Stimulated activated effector memory CD8-positive, alpha-beta T cell treated with anti-CD3 and anti-CD28 coated beads, Interleukin-12 subunit alpha, Interleukin-12 subunit beta, amount 100 ng/mL, for 72 hours (primary cell): ENCODE measurements around the gene KIF16B.
"Not testable (repeated sequence)": the region's sequence is repeated elsewhere in the genome, so short reads cannot be mapped to it uniquely, and the experiment has no call there.

ENCODE experiments used
- ATAC-seq: fragments of 150-1000 bp; cut with Tn5 transposase; 2 replicates; pipeline ENCODE4 v1.10.0; 2021
- DNase-seq, 2 donors: peaks; one replicate each; pipeline ENCODE4 v3.0.0; 2021 to 2022; ENCODE audit warnings: low spot score in 2 of 2
- H3K27ac Mint-ChIP-seq: one replicate; pipeline ENCODE4 v1.8.0; 2022; ENCODE audit warnings: mild to moderate bottlenecking, mixed read lengths
- H3K36me3 Mint-ChIP-seq: one replicate; pipeline ENCODE4 v1.8.0; 2022; ENCODE audit warnings: mild to moderate bottlenecking, mixed read lengths
- H3K4me1 Mint-ChIP-seq: one replicate; pipeline ENCODE4 v1.8.0; 2022; ENCODE audit warnings: mixed read lengths
- H3K4me3 Mint-ChIP-seq: one replicate; pipeline ENCODE4 v1.8.0; 2022; ENCODE audit warnings: mild to moderate bottlenecking, mixed read lengths
- H3K9me3 Mint-ChIP-seq: one replicate; pipeline ENCODE4 v1.8.0; 2022; ENCODE audit warnings: mixed read lengths

KIF16B gene

GRCh38 chr20:16271450-16271849, 301.8 kb downstream of the KIF16B start:
- ATAC-seq (no peak), DNase-seq (no peak)
- H3K4me1 Mint-ChIP-seq, result no peaks in the 10 kb centered on the region
- H3K9me3 Mint-ChIP-seq, result no peaks in the 10 kb centered on the region
- H3K4me3 Mint-ChIP-seq, result no peak overlapping the region
- H3K27ac Mint-ChIP-seq, result no peak overlapping the region
- H3K36me3 Mint-ChIP-seq, result no peaks in the 10 kb centered on the region

DNA sequence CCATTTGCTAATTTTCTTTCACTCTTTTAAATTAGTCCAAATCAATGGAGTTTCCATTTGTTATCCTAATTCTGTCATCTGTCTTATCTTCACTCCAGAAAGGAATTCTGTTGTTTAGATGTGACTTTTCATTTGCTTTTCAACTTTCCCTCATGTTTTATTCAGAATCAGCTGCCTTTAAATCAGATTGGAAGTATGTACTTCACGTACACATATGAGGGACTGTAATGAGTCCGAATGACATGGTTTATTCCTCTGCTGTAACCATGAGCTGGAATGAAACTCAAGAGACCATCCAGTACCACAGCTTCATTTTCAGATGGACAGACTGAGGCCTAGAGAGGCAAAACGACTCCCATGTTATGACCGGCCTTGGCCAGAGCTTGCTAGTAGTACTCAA, 302.3 kb downstream of the KIF16B start:
- no peak for ATAC-seq
- H3K9me3 Mint-ChIP-seq, result peaks cover under 1% of the 10 kb centered on the region
- no peak for DNase-seq
- no peak overlapping the region for H3K27ac Mint-ChIP-seq
- H3K4me3 Mint-ChIP-seq, result no peak overlapping the region
- H3K36me3 Mint-ChIP-seq, result no peaks in the 10 kb centered on the region
- no peaks in the 10 kb centered on the region for H3K4me1 Mint-ChIP-seq

DNA sequence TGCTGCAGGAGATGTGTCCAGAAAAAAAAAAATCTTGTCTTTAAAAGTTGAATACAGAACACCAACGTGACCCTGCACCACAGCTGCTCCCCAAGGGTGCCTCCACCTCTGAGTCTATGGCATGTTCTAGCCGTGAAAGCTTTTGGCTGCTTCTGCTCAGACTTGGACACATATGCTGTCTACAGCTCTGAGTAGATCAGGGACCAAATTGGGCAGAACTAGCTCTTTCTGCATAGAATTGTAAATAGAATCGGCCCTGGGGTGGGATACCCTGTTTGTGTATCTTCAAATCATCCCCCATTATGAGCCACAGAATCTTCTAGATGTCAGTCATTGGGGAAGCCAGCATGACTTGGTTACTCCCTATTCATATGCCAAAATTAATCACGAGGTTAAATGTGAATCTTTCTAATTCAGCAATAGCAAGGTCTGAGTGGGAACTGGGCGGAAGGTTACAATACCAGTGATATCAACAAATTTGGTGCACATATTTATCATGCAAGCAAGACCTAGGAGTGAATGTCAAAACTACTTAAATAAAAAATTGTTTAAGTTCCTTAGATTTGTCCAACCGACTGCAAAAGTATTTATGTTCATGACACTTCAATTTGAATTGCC, 302.8 kb downstream of the KIF16B start:
- Mint-ChIP-seq H3K4me3 (no peak overlapping the region), H3K36me3 (no peaks in the 10 kb centered on the region), H3K4me1 (no peaks in the 10 kb centered on the region), H3K9me3 (peaks cover 6% of the 10 kb centered on the region), H3K27ac (no peak overlapping the region)
- DNase-seq (no peak), ATAC-seq (no peak)

DNA sequence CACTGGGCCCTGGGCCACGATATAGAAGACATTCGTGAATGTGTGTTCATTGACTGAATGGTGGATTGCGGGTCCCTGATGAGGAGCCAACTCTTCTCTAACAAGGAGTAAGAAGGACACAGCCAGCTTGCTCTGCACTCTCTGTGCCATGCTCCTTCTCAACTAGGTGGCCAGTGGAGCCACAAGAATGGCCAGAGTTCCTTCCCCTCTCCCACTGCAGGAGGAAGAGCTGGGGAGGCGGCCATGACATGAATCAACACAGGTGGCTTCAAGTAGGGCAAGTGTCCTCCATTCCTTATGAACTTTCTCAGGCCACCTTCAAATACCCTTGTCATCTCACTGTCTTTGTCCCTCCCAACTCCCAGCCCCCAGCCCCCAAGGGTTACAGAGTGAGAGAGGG, 305.7 kb downstream of the KIF16B start:
- Mint-ChIP-seq H3K4me3 (no peak overlapping the region), H3K27ac (no peak overlapping the region), H3K36me3 (no peaks in the 10 kb centered on the region), H3K9me3 (peaks cover 7% of the 10 kb centered on the region), H3K4me1 (no peaks in the 10 kb centered on the region)
- no peak for ATAC-seq
- no peak for DNase-seq

- DNase-seq (no peak), ATAC-seq (no peak)
- H3K4me1 Mint-ChIP-seq, result no peaks in the 10 kb centered on the region
- H3K4me3 Mint-ChIP-seq, result no peak overlapping the region
- no peaks in the 10 kb centered on the region for H3K36me3 Mint-ChIP-seq
- H3K27ac Mint-ChIP-seq, result no peak overlapping the region
- H3K9me3 Mint-ChIP-seq, result peaks cover 8% of the 10 kb centered on the region
Observed at GRCh38 chr20:16265334-16265733, 307.9 kb downstream of the KIF16B start.

GRCh38 chr20:16263582-16263981, 309.7 kb downstream of the KIF16B start:
- peaks cover 10% of the 10 kb centered on the region for H3K9me3 Mint-ChIP-seq
- DNase-seq (no peak), ATAC-seq (no peak)
- H3K27ac Mint-ChIP-seq, result no peak overlapping the region
- no peaks in the 10 kb centered on the region for H3K36me3 Mint-ChIP-seq
- no peak overlapping the region for H3K4me3 Mint-ChIP-seq
- H3K4me1 Mint-ChIP-seq, result no peaks in the 10 kb centered on the region

DNA sequence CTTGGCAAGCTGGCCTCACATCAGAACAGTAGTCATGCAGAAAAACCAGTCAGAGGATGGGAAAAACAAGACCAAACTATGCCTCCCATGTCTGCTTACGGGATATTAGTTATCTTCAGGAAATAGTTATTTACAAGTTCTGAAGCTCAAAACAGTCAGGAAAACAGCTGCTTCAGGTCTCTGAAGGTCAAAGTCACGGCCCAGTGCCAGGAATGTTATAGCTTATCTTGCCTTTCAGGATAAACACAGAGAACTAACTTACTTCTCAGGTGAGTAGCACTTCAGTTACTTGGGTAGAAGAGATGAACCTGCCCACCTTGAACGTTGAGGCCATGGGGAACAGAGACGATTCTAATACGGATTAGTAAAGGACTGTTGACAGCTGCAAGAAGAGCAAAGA, 310.7 kb downstream of the KIF16B start:
- no peak for DNase-seq
- peaks cover 10% of the 10 kb centered on the region for H3K9me3 Mint-ChIP-seq
- H3K4me1 Mint-ChIP-seq, result no peaks in the 10 kb centered on the region
- ATAC-seq, result no peak
- no peak overlapping the region for H3K4me3 Mint-ChIP-seq
- no peak overlapping the region for H3K27ac Mint-ChIP-seq
- no peaks in the 10 kb centered on the region for H3K36me3 Mint-ChIP-seq

GRCh38 chr20:16261733-16262273, 311.4 kb downstream of the KIF16B start:
- Mint-ChIP-seq H3K27ac (no peak overlapping the region), H3K4me1 (no peaks in the 10 kb centered on the region), H3K36me3 (no peaks in the 10 kb centered on the region), H3K9me3 (peaks cover 10% of the 10 kb centered on the region), H3K4me3 (no peak overlapping the region)
- ATAC-seq (no peak), DNase-seq (no peak)

DNA sequence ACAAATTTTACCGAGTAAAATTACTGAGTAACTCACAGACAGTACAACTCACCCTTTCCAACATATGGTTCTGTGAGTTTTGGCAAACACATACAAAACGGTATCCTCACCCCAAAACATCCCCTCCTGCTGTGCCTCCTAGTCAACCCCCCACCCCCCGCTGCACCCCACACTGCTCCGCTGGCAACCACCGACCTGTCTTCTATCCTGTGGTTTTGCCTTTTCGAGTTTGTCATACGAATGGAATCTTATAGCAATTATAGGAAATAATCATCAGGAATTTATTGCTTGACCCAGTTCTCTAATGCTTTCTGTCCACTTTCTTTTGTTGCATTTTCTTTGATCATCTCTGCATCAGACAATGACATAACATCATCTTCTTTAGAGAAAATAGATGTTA, 312.3 kb downstream of the KIF16B start:
- ATAC-seq (no peak), DNase-seq (no peak)
- H3K36me3 Mint-ChIP-seq, result no peaks in the 10 kb centered on the region
- peaks cover 9% of the 10 kb centered on the region for H3K9me3 Mint-ChIP-seq
- no peak overlapping the region for H3K27ac Mint-ChIP-seq
- no peaks in the 10 kb centered on the region for H3K4me1 Mint-ChIP-seq
- H3K4me3 Mint-ChIP-seq, result no peak overlapping the region

- not testable (repeated sequence) for H3K4me3 Mint-ChIP-seq, H3K27ac Mint-ChIP-seq, H3K4me1 Mint-ChIP-seq, H3K9me3 Mint-ChIP-seq, ATAC-seq, H3K36me3 Mint-ChIP-seq, DNase-seq
Observed at GRCh38 chr20:16260133-16260532, 313.1 kb downstream of the KIF16B start.

DNA sequence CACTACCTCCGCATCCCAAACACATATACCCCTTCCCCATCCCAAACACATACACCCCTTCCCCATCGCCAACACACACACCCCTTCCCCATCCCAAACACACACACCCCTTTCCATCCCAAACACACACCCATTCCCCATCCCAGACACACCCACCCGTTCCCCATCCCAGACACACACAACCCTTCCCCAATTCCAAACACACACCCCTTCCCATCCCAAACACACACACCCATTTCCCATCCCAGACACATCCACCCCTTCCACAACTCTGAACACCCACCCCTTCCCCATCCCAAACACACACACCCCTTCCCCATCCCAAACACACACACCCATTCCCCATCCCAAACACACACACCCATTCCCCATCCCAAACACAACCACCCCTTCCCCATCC, 314.5 kb downstream of the KIF16B start:
- Mint-ChIP-seq H3K4me3 (no peak overlapping the region), H3K9me3 (peaks cover 3% of the 10 kb centered on the region), H3K27ac (no peak overlapping the region), H3K36me3 (no peaks in the 10 kb centered on the region), H3K4me1 (no peaks in the 10 kb centered on the region)
- DNase-seq (no peak), ATAC-seq (no peak)

- no peaks in the 10 kb centered on the region for H3K4me1 Mint-ChIP-seq
- no peaks in the 10 kb centered on the region for H3K36me3 Mint-ChIP-seq
- no peak for ATAC-seq
- peaks cover 3% of the 10 kb centered on the region for H3K9me3 Mint-ChIP-seq
- H3K4me3 Mint-ChIP-seq, result no peak overlapping the region
- DNase-seq, result no peak
- no peak overlapping the region for H3K27ac Mint-ChIP-seq
Observed at GRCh38 chr20:16257813-16258430, 315.3 kb downstream of the KIF16B start.

- DNase-seq, result no peak
- Mint-ChIP-seq H3K4me1 (no peaks in the 10 kb centered on the region), H3K27ac (no peak overlapping the region), H3K9me3 (peaks cover 3% of the 10 kb centered on the region), H3K36me3 (no peaks in the 10 kb centered on the region), H3K4me3 (no peak overlapping the region)
- no peak for ATAC-seq
Observed at GRCh38 chr20:16257021-16257420, 316.2 kb downstream of the KIF16B start.

DNA sequence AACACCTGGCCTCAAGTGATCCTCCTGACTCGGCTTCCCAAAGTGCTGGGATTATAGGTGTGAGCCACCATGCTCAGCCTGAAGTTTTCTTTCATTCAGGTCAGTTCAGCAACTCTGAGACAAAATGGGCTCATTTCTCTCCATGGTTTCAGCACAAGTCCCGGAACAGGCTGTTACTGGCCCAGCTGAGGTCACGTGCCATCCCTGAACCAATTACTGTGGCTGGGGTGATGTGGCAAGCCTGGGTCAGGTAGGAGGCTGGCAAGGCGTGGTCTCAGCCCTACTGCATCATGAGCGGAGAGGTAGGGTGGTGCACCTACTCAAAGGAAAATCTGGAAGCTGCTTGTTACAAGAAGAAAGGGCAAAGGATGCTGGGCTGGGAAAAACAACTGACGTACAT, 326.4 kb downstream of the KIF16B start:
- ATAC-seq (no peak), DNase-seq (no peak)
- Mint-ChIP-seq H3K4me3 (no peak overlapping the region), H3K36me3 (no peaks in the 10 kb centered on the region), H3K27ac (no peak overlapping the region), H3K9me3 (peaks cover 3% of the 10 kb centered on the region), H3K4me1 (no peaks in the 10 kb centered on the region)

DNA sequence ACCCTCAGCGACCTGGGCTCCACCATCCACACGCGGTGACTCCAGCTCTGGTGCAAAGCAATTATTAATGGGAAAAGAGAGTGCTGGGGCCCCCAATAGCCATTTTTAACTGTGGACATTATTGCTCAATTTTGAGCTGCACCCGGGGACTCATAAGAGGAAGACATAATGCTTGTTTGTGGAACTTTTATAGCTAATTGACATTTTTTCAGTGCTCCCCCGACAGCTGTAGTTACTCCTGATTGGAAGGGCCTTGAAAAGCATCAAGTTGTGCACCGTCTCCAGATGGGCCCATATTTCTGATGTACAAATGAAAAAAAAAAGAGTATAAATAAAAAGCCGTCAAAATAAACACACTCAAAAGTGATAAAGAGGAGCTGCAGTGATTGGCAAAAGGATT, 327.0 kb downstream of the KIF16B start:
- no peaks in the 10 kb centered on the region for H3K4me1 Mint-ChIP-seq
- H3K36me3 Mint-ChIP-seq, result no peaks in the 10 kb centered on the region
- DNase-seq (no peak), ATAC-seq (no peak)
- H3K9me3 Mint-ChIP-seq, result peaks cover 3% of the 10 kb centered on the region
- H3K27ac Mint-ChIP-seq, result no peak overlapping the region
- no peak overlapping the region for H3K4me3 Mint-ChIP-seq

DNA sequence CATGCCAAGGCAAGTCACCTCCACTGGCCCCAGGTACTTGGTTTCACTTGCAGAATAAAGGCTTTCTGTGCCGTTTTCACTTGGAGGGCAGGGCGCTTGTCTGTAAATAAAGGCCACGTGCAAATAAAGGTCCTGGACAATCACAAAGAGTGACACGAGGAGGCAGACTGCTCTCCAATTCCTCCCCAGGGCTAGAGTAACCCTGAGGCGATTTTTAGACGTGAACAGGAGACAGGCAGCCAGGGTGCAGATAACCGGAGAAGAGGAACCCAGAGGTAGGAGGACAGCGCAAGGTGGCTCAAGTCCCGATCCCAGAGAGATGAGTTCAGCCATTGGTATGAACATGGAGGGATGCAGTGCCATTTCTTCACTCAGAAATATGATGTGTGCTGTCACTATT, 327.4 kb downstream of the KIF16B start:
- H3K27ac Mint-ChIP-seq, result no peak overlapping the region
- no peaks in the 10 kb centered on the region for H3K36me3 Mint-ChIP-seq
- DNase-seq, result no peak
- H3K9me3 Mint-ChIP-seq, result peaks cover 3% of the 10 kb centered on the region
- H3K4me3 Mint-ChIP-seq, result no peak overlapping the region
- no peak for ATAC-seq
- no peaks in the 10 kb centered on the region for H3K4me1 Mint-ChIP-seq
